GM12878 (cell line): Measurements from ENCODE around the gene CHRNA5. TPM values are rescaled to one million over a fixed set of nuclear protein-coding genes. Genes with fewer than 3 reads are reported as not detected.

Experiments
- ATAC-seq: fragments of 200-7000 bp; cut with Tn5 transposase; 3 replicates; pipeline ENCODE4 v1.9.1; 2020; ENCODE audit warnings: mild to moderate bottlenecking, moderate library complexity
- BruUV-seq: library from RNA; stranded (reverse); fragments of 400-500 nt; replicated peaks from 2 replicates; lab custom pipeline; 2021; lab: Mats Ljungman, UMichigan
- CTCF ChIA-PET: fragments of 300-600 bp; sonication (Branson Sonifier 250); formaldehyde crosslinking; extraction: SDS; loops from one replicate; lab custom pipeline; 2021; ENCODE audit warnings: inconsistent platforms; lab: Yijun Ruan, JAX
- POLR2A ChIA-PET: fragments of 350-600 bp; formaldehyde crosslinking; extraction: SDS; loops from one replicate; lab custom pipeline; 2021; ENCODE audit warnings: inconsistent platforms; lab: Charles Lee
- RAD21 ChIA-PET: fragments of 300-600 bp; sonication (Branson Sonifier 250); formaldehyde crosslinking; loops from one replicate; lab custom pipeline; 2023; ENCODE audit warnings: antibody characterized with exemption; ENCODE audit not compliant: unreplicated experiment; lab: Charles Lee
- SMC1A ChIA-PET: fragments of 300-600 bp; sonication (Branson Sonifier 250); formaldehyde crosslinking; loops from one replicate; lab custom pipeline; 2023; ENCODE audit not compliant: unreplicated experiment, uncharacterized antibody; lab: Charles Lee
- DNase-seq: peaks from one replicate; pipeline ENCODE4 v3.0.0-alpha.2; 2011; ENCODE audit warnings: low read depth, low spot score
- FAIRE-seq: peaks from 3 replicates; lab custom pipeline; 2011; peaks lifted over from hg19 to GRCh38; lab: Jason Lieb, UNC
- H2AFZ ChIP-seq: 2 replicates; pipeline ENCODE4 v1.6.0; 2011; ENCODE audit warnings: low read depth, low read length, control low read depth; ENCODE audit not compliant: control insufficient read depth
- H3K27ac ChIP-seq: 2 replicates; pipeline ENCODE4 v1.5.1; 2011; ENCODE audit warnings: control low read depth; ENCODE audit not compliant: control insufficient read depth, insufficient read depth
- H3K27me3 ChIP-seq, 2 experiments: replicated peaks in 1 of 2; 2 replicates each; pipeline versions ENCODE4 v1.6.0 to v1.6.1; 2011; ENCODE audit warnings: low read length in 1 of 2; ENCODE audit not compliant: control insufficient read depth in 2 of 2, insufficient read depth in 2 of 2
- H3K36me3 ChIP-seq, 2 experiments: 2 replicates each; pipeline ENCODE4 v1.5.1; 2011; ENCODE audit warnings: low read length in 1 of 2; ENCODE audit not compliant: control insufficient read depth in 2 of 2, insufficient read depth in 2 of 2
- H3K4me1 ChIP-seq: 2 replicates; pipeline ENCODE4 v1.6.1; 2011; ENCODE audit warnings: mild to moderate bottlenecking, low read length, moderate library complexity, mixed read lengths; ENCODE audit not compliant: control insufficient read depth, insufficient read depth
- H3K4me2 ChIP-seq: 2 replicates; pipeline ENCODE4 v1.6.0; 2011; ENCODE audit warnings: control low read depth; ENCODE audit not compliant: control insufficient read depth, insufficient read depth
- H3K4me3 ChIP-seq: fragments of 200-600 bp; sonication (generic); 2 replicates; pipeline ENCODE4 v1.5.1; 2016
- H3K79me2 ChIP-seq: 2 replicates; pipeline ENCODE4 v1.6.0; 2011; ENCODE audit warnings: low read length; ENCODE audit not compliant: control insufficient read depth, insufficient read depth
- H3K9ac ChIP-seq: 2 replicates; pipeline ENCODE4 v1.8.0; 2011; ENCODE audit warnings: low read length, control low read depth, mixed read lengths; ENCODE audit not compliant: control insufficient read depth, insufficient read depth
- H3K9me3 ChIP-seq: replicated peaks from 3 replicates; pipeline ENCODE4 v1.5.1; 2011; ENCODE audit warnings: mild to moderate bottlenecking, low read length; ENCODE audit not compliant: control insufficient read depth, insufficient read depth
- H4K20me1 ChIP-seq: 2 replicates; pipeline ENCODE4 v1.6.0; 2011; ENCODE audit not compliant: control insufficient read depth, insufficient read depth
- CEBPB ChIP-seq, 2 experiments: fragments of 150-350 bp in 1 of 2; IDR thresholded peaks; 2 replicates each; pipeline ENCODE4 v1.6.1; 2012 to 2014; ENCODE audit warnings: low read depth in 2 of 2, low read length in 2 of 2, borderline replicate concordance in 1 of 2, inconsistent platforms in 1 of 2
- FOS ChIP-seq: IDR thresholded peaks from 3 replicates; pipeline ENCODE4 v1.6.1; 2011; ENCODE audit warnings: borderline replicate concordance; ENCODE audit not compliant: insufficient read length; ENCODE audit errors: extremely low read depth
- HDAC6 ChIP-seq: fragments of 200-600 bp; sonication (generic); IDR thresholded peaks from one replicate; pipeline ENCODE4 v1.8.0; 2017; ENCODE audit warnings: antibody characterized with exemption; ENCODE audit not compliant: unreplicated experiment
- MEF2B ChIP-seq: fragments of 450-650 bp; IDR thresholded peaks from 2 replicates; pipeline ENCODE4 v1.6.1; 2018; ENCODE audit warnings: mild to moderate bottlenecking, moderate library complexity; ENCODE audit not compliant: partially characterized antibody, poor library complexity, severe bottlenecking
- NR2C1 ChIP-seq: fragments of 450-650 bp; IDR thresholded peaks from 2 replicates; pipeline ENCODE4 v1.6.1; 2017; ENCODE audit warnings: antibody characterized with exemption, mild to moderate bottlenecking, moderate library complexity
- NR2C2 ChIP-seq: IDR thresholded peaks from 2 replicates; pipeline ENCODE4 v1.6.1; 2011; ENCODE audit warnings: borderline replicate concordance, low read depth; ENCODE audit not compliant: control insufficient read depth, insufficient read length
- PAX5 ChIP-seq: IDR thresholded peaks from 2 replicates; pipeline ENCODE4 v1.6.1; 2011; ENCODE audit warnings: low read depth, low read length, borderline replicate concordance
- RCOR1 ChIP-seq: conservative IDR thresholded peaks from 2 replicates; pipeline ENCODE4 v1.6.1; 2012; ENCODE audit warnings: low read depth, low read length, improper control_type of control experiment
- YY1 ChIP-seq: IDR thresholded peaks from 2 replicates; pipeline ENCODE4 v1.6.1; 2011; ENCODE audit warnings: low read depth, mild to moderate bottlenecking, low read length
- ZNF274 ChIP-seq: IDR thresholded peaks from one replicate; pipeline ENCODE4 v1.8.0; 2011; ENCODE audit not compliant: insufficient read length, insufficient read depth
- in situ Hi-C: fragments of 300-500 bp; cut with MboI; formaldehyde crosslinking; loops from 9 replicates; pipeline ENCODE4 v1.14.3; 2018; ENCODE audit warnings: mixed read lengths
- intact Hi-C: fragments of 100-400 bp; cut with micrococcal nuclease; formaldehyde crosslinking; loops from one replicate; pipeline ENCODE4 v1.14.2; 2022; ENCODE audit not compliant: unreplicated experiment
- polyA plus RNA-seq, 11 experiments: library from polyadenylated mRNA; depleted of rRNA in 4 of 11; unstranded in 6 of 11; stranded (reverse) in 5 of 11; fragments of >200 nt; fragmentation: Nextera tagmentation in 4 of 11; fragmentation: Illumina TruSeq in 1 of 11; extraction: Ambion mirVana in 4 of 11; extraction: Trizol in 1 of 11; gene quantifications; 1 replicate in 1 of 11; 2 replicates in 10 of 11; pipeline versions ENCODE4 v1.2.1 to v1.2.3, GENCODE V29; 2011 to 2016; ENCODE audit warnings: inconsistent platforms in 2 of 11, missing spikeins in 2 of 11, low read depth in 1 of 11
- total RNA-seq, 4 experiments: library from RNA; depleted of rRNA in 3 of 4; stranded (reverse); fragments of >200 nt in 3 of 4; fragmentation: Illumina TruSeq in 1 of 4; extraction: Trizol in 1 of 4; gene quantifications; 2 replicates each; pipeline versions ENCODE4 v1.2.1 to v1.2.3, GENCODE V29; 2013 to 2021
- TF ChIP-seq, protein P1 (sequence below): IDR thresholded peaks from 2 replicates; pipeline ENCODE4 v1.6.1; 2011; ENCODE audit warnings: borderline replicate concordance, low read depth, mild to moderate bottlenecking, moderate library complexity, low read length; ENCODE audit not compliant: insufficient read depth, poor library complexity, severe bottlenecking
- TF ChIP-seq, protein P2 (sequence below): IDR thresholded peaks from 2 replicates; pipeline ENCODE4 v1.6.1; 2011; ENCODE audit warnings: low read depth, low read length, improper control_type of control experiment, borderline replicate concordance
- TF ChIP-seq, protein P3 (sequence below): fragments of 450-650 bp; IDR thresholded peaks from 2 replicates; pipeline ENCODE4 v1.6.1; 2017; ENCODE audit warnings: mild to moderate bottlenecking, moderate library complexity
- TF ChIP-seq, protein P4 (sequence below): fragments of 450-650 bp; IDR thresholded peaks from 2 replicates; pipeline ENCODE4 v1.6.1; 2016; ENCODE audit warnings: mild to moderate bottlenecking, moderate library complexity, borderline replicate concordance

CHRNA5 gene
- total and polyA plus RNA-seq, 10 of the 15 experiments (the other 5 are each of a cell fraction or from before 2014, with no cell fraction given) = 0.74 to 21.4 (median 12.7) TPM

DNA sequence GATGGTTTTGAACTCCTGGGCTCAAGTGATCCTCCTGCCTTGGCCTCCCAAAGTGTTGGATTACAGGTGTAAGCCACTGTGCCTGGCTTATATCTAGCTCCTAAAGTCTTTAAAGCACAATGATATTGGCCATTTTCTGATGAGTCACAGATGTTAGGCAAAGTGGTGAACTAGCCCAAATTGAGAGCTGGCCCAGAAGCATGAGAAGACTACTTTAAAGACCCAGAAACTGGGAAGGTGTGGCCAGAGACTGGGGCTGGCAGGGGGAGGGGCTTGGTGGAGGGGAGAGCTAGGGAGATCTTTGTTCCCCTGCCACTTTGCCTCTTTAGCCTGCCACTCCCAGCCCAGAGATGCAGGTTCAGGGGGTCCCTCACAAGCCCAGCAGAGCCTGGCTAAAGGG lies 33.9 kb downstream of the CHRNA5 start:
- in situ Hi-C loops = no loop called here
- DNase-seq (no peak), FAIRE-seq (no peak), ATAC-seq (no peak)
- Histone ChIP-seq H3K9ac (no peak overlapping the region), H2AFZ (no peak overlapping the region), H3K36me3 (no peaks in the 10 kb centered on the region), H3K4me1 (no peaks in the 10 kb centered on the region), H3K4me2 (no peak overlapping the region), H3K4me3 (no peak overlapping the region), H3K9me3 (no peaks in the 10 kb centered on the region), H3K27me3 (no peaks in the 10 kb centered on the region), H4K20me1 (no peaks in the 10 kb centered on the region), H3K27ac (no peak overlapping the region), H3K79me2 (no peaks in the 10 kb centered on the region)
- ChIA-PET RAD21 (no interaction called here), POLR2A (interaction anchor here (0.6 kb wide), 1 partner anchor 203 kb away, joined by 3 read pairs; no protein-coding TSS in a partner anchor), SMC1A (no interaction called here), CTCF (no interaction called here)
- BruUV-seq = no TSS peak
- intact Hi-C loops = no loop called here
- no peak for TF ChIP-seq NR2C1
- TF ChIP-seq PAX5 = no peak
- TF ChIP-seq, protein P1, sequence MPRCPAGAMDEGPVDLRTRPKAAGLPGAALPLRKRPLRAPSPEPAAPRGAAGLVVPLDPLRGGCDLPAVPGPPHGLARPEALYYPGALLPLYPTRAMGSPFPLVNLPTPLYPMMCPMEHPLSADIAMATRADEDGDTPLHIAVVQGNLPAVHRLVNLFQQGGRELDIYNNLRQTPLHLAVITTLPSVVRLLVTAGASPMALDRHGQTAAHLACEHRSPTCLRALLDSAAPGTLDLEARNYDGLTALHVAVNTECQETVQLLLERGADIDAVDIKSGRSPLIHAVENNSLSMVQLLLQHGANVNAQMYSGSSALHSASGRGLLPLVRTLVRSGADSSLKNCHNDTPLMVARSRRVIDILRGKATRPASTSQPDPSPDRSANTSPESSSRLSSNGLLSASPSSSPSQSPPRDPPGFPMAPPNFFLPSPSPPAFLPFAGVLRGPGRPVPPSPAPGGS = no peak
- no peak for TF ChIP-seq CEBPB (IDR thresholded peaks at IDR 0.05; ENCODE audit: borderline replicate concordance in 1 of 2, low read depth in 2 of 2, low read length in 2 of 2)
- TF ChIP-seq NR2C2 = no peak
- TF ChIP-seq HDAC6 = no peak
- no peak for TF ChIP-seq FOS
- TF ChIP-seq, protein P2, sequence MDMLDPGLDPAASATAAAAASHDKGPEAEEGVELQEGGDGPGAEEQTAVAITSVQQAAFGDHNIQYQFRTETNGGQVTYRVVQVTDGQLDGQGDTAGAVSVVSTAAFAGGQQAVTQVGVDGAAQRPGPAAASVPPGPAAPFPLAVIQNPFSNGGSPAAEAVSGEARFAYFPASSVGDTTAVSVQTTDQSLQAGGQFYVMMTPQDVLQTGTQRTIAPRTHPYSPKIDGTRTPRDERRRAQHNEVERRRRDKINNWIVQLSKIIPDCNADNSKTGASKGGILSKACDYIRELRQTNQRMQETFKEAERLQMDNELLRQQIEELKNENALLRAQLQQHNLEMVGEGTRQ = no peak
- TF ChIP-seq ZNF274 = no peak
- TF ChIP-seq, protein P3, sequence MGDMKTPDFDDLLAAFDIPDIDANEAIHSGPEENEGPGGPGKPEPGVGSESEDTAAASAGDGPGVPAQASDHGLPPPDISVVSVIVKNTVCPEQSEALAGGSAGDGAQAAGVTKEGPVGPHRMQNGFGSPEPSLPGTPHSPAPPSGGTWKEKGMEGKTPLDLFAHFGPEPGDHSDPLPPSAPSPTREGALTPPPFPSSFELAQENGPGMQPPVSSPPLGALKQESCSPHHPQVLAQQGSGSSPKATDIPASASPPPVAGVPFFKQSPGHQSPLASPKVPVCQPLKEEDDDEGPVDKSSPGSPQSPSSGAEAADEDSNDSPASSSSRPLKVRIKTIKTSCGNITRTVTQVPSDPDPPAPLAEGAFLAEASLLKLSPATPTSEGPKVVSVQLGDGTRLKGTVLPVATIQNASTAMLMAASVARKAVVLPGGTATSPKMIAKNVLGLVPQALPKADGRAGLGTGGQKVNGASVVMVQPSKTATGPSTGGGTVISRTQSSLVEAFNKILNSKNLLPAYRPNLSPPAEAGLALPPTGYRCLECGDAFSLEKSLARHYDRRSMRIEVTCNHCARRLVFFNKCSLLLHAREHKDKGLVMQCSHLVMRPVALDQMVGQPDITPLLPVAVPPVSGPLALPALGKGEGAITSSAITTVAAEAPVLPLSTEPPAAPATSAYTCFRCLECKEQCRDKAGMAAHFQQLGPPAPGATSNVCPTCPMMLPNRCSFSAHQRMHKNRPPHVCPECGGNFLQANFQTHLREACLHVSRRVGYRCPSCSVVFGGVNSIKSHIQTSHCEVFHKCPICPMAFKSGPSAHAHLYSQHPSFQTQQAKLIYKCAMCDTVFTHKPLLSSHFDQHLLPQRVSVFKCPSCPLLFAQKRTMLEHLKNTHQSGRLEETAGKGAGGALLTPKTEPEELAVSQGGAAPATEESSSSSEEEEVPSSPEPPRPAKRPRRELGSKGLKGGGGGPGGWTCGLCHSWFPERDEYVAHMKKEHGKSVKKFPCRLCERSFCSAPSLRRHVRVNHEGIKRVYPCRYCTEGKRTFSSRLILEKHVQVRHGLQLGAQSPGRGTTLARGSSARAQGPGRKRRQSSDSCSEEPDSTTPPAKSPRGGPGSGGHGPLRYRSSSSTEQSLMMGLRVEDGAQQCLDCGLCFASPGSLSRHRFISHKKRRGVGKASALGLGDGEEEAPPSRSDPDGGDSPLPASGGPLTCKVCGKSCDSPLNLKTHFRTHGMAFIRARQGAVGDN = no peak
- TF ChIP-seq RCOR1 = no peak
- TF ChIP-seq MEF2B = no peak
- TF ChIP-seq, protein P4, sequence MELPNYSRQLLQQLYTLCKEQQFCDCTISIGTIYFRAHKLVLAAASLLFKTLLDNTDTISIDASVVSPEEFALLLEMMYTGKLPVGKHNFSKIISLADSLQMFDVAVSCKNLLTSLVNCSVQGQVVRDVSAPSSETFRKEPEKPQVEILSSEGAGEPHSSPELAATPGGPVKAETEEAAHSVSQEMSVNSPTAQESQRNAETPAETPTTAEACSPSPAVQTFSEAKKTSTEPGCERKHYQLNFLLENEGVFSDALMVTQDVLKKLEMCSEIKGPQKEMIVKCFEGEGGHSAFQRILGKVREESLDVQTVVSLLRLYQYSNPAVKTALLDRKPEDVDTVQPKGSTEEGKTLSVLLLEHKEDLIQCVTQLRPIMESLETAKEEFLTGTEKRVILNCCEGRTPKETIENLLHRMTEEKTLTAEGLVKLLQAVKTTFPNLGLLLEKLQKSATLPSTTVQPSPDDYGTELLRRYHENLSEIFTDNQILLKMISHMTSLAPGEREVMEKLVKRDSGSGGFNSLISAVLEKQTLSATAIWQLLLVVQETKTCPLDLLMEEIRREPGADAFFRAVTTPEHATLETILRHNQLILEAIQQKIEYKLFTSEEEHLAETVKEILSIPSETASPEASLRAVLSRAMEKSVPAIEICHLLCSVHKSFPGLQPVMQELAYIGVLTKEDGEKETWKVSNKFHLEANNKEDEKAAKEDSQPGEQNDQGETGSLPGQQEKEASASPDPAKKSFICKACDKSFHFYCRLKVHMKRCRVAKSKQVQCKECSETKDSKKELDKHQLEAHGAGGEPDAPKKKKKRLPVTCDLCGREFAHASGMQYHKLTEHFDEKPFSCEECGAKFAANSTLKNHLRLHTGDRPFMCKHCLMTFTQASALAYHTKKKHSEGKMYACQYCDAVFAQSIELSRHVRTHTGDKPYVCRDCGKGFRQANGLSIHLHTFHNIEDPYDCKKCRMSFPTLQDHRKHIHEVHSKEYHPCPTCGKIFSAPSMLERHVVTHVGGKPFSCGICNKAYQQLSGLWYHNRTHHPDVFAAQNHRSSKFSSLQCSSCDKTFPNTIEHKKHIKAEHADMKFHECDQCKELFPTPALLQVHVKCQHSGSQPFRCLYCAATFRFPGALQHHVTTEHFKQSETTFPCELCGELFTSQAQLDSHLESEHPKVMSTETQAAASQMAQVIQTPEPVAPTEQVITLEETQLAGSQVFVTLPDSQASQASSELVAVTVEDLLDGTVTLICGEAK = no peak
- no peak for TF ChIP-seq YY1
